Ishikawa (cell line): Measurements from ENCODE around the gene ERCC6L.

Experiments
- EGR1 ChIP-seq: IDR thresholded peaks from 2 replicates; pipeline ENCODE4 v1.6.1; 2012
- FOXM1 ChIP-seq: IDR thresholded peaks from 2 replicates; pipeline ENCODE4 v1.6.1; 2012; ENCODE audit warnings: low read depth, borderline replicate concordance
- TAF1 ChIP-seq: IDR thresholded peaks from 2 replicates; pipeline ENCODE4 v1.6.1; 2012; ENCODE audit warnings: low read depth, mild to moderate bottlenecking
- TEAD4 ChIP-seq: IDR thresholded peaks from 2 replicates; pipeline ENCODE4 v1.6.1; 2012
- ZBTB7A ChIP-seq: IDR thresholded peaks from 2 replicates; pipeline ENCODE4 v1.6.1; 2012; ENCODE audit warnings: low read depth
- TF ChIP-seq, protein P1 (sequence below): IDR thresholded peaks from 2 replicates; pipeline ENCODE4 v1.6.1; 2012
- TF ChIP-seq, protein P2 (sequence below): IDR thresholded peaks from 2 replicates; pipeline ENCODE4 v1.6.1; 2012; ENCODE audit warnings: low read depth, mild to moderate bottlenecking
- TF ChIP-seq, protein P3 (sequence below): IDR thresholded peaks from 2 replicates; pipeline ENCODE4 v1.6.1; 2012

- TF ChIP-seq, protein P1, sequence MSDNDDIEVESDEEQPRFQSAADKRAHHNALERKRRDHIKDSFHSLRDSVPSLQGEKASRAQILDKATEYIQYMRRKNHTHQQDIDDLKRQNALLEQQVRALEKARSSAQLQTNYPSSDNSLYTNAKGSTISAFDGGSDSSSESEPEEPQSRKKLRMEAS = no peak
- TF ChIP-seq FOXM1 (no peak), EGR1 (no peak), TEAD4 (no peak), TAF1 (no peak), ZBTB7A (no peak)
- TF ChIP-seq, protein P2, sequence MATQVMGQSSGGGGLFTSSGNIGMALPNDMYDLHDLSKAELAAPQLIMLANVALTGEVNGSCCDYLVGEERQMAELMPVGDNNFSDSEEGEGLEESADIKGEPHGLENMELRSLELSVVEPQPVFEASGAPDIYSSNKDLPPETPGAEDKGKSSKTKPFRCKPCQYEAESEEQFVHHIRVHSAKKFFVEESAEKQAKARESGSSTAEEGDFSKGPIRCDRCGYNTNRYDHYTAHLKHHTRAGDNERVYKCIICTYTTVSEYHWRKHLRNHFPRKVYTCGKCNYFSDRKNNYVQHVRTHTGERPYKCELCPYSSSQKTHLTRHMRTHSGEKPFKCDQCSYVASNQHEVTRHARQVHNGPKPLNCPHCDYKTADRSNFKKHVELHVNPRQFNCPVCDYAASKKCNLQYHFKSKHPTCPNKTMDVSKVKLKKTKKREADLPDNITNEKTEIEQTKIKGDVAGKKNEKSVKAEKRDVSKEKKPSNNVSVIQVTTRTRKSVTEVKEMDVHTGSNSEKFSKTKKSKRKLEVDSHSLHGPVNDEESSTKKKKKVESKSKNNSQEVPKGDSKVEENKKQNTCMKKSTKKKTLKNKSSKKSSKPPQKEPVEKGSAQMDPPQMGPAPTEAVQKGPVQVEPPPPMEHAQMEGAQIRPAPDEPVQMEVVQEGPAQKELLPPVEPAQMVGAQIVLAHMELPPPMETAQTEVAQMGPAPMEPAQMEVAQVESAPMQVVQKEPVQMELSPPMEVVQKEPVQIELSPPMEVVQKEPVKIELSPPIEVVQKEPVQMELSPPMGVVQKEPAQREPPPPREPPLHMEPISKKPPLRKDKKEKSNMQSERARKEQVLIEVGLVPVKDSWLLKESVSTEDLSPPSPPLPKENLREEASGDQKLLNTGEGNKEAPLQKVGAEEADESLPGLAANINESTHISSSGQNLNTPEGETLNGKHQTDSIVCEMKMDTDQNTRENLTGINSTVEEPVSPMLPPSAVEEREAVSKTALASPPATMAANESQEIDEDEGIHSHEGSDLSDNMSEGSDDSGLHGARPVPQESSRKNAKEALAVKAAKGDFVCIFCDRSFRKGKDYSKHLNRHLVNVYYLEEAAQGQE = no peak
- TF ChIP-seq, protein P3, sequence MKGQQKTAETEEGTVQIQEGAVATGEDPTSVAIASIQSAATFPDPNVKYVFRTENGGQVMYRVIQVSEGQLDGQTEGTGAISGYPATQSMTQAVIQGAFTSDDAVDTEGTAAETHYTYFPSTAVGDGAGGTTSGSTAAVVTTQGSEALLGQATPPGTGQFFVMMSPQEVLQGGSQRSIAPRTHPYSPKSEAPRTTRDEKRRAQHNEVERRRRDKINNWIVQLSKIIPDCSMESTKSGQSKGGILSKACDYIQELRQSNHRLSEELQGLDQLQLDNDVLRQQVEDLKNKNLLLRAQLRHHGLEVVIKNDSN = no peak
Measured at GRCh38 chrX:72169008-72169728, 69.7 kb downstream of the ERCC6L start.
